Fibroblast of lung (primary cell): ENCODE data around the gene LSAMP. TPM values are rescaled to one million over a fixed set of nuclear protein-coding genes. Genes with fewer than 3 reads are reported as not detected.

Source experiments
- DNase-seq, 2 donors: peaks; one replicate each; pipeline versions ENCODE4 v3.0.0 to v3.0.0-alpha.2; 2010; ENCODE audit warnings: low read depth in 2 of 2
- H2AFZ ChIP-seq: 2 replicates; pipeline ENCODE4 v1.5.1; 2012; ENCODE audit warnings: low read length, control low read depth, inconsistent platforms
- H3K27ac ChIP-seq: 2 replicates; pipeline ENCODE4 v1.5.1; 2011; ENCODE audit warnings: low read length, control low read depth; ENCODE audit not compliant: insufficient read depth
- H3K27me3 ChIP-seq: 2 replicates; pipeline ENCODE4 v1.5.1; 2011; ENCODE audit warnings: mild to moderate bottlenecking, low read length; ENCODE audit not compliant: control insufficient read depth, insufficient read depth
- H3K36me3 ChIP-seq: 2 replicates; pipeline ENCODE4 v1.5.1; 2011; ENCODE audit warnings: low read length; ENCODE audit not compliant: control insufficient read depth, insufficient read depth
- H3K4me1 ChIP-seq: 2 replicates; pipeline ENCODE4 v1.5.1; 2011; ENCODE audit warnings: low read length; ENCODE audit not compliant: control insufficient read depth, insufficient read depth; ENCODE audit errors: extremely low read depth
- H3K4me2 ChIP-seq: 2 replicates; pipeline ENCODE4 v1.5.1; 2011; ENCODE audit warnings: low read length, control low read depth; ENCODE audit not compliant: insufficient read depth; ENCODE audit errors: extremely low read depth
- H3K4me3 ChIP-seq, 4 experiments: fragments of 200-600 bp in 1 of 4; sonication (generic) in 1 of 4; replicated peaks in 1 of 4; 2 replicates each; pipeline ENCODE4 v1.5.1; 2011 to 2016; ENCODE audit warnings: low read length in 4 of 4, low read depth in 3 of 4, mild to moderate bottlenecking in 3 of 4, control low read depth in 2 of 4, inconsistent platforms in 1 of 4, mixed read lengths in 1 of 4; ENCODE audit not compliant: insufficient read depth in 1 of 4; ENCODE audit errors: control extremely low read depth in 1 of 4
- H3K79me2 ChIP-seq: 2 replicates; pipeline ENCODE4 v1.5.1; 2012; ENCODE audit warnings: mild to moderate bottlenecking, low read length, inconsistent platforms; ENCODE audit not compliant: control insufficient read depth, insufficient read depth
- H3K9ac ChIP-seq: 2 replicates; pipeline ENCODE4 v1.5.1; 2011; ENCODE audit warnings: mild to moderate bottlenecking, low read length, control low read depth; ENCODE audit not compliant: insufficient read depth
- H3K9me3 ChIP-seq: 2 replicates; pipeline ENCODE4 v1.5.1; 2012; ENCODE audit warnings: low read depth, low read length; ENCODE audit not compliant: control insufficient read depth, insufficient read depth
- H4K20me1 ChIP-seq: 2 replicates; pipeline ENCODE4 v1.5.1; 2011; ENCODE audit warnings: low read length; ENCODE audit not compliant: control insufficient read depth, insufficient read depth; ENCODE audit errors: extremely low read depth
- CTCF ChIP-seq, 2 donors: IDR thresholded peaks in 1 of 2; conservative IDR thresholded peaks in 1 of 2; 1 replicate in 1 of 2; 2 replicates in 1 of 2; pipeline ENCODE4 v1.5.1; 2011 to 2012; ENCODE audit warnings: low read length in 2 of 2, control low read depth in 1 of 2, inconsistent platforms in 1 of 2, low read depth in 1 of 2, mild to moderate bottlenecking in 1 of 2
- EZH2 ChIP-seq: IDR thresholded peaks from 2 replicates; pipeline ENCODE4 v1.5.1; 2012; ENCODE audit warnings: low read length, control low read depth, mild to moderate bottlenecking; ENCODE audit errors: missing control alignments
- polyA plus RNA-seq, 2 donors: library from polyadenylated mRNA; depleted of rRNA in 1 of 2; stranded (reverse) in 1 of 2; unstranded in 1 of 2; fragments of >200 nt; gene quantifications; 2 replicates each; pipeline ENCODE4 v1.2.1, GENCODE V29; 2011 to 2012; ENCODE audit warnings: missing spikeins in 1 of 2
- total RNA-seq: library from RNA; depleted of rRNA; stranded (reverse); fragments of >200 nt; gene quantifications from 2 replicates; pipeline ENCODE4 v1.2.1, GENCODE V29; 2014

Gene LSAMP
- total and polyA plus RNA-seq, 2 donors (not counting 1 experiment from before 2014, with no cell fraction given), result 4.8 to 5.9 TPM

- H4K20me1 ChIP-seq, result no peaks in the 10 kb centered on the region
- no peak overlapping the region for H2AFZ ChIP-seq
- H3K36me3 ChIP-seq, result no peaks in the 10 kb centered on the region
- no peak for DNase-seq
- no peaks in the 10 kb centered on the region for H3K79me2 ChIP-seq
- H3K27me3 ChIP-seq, result no peaks in the 10 kb centered on the region
- peaks cover 13% of the 10 kb centered on the region for H3K4me1 ChIP-seq
- H3K4me3 ChIP-seq, result no peak overlapping the region
- H3K4me2 ChIP-seq, result no peak overlapping the region
- H3K9ac ChIP-seq, result no peak overlapping the region
- no peak overlapping the region for H3K27ac ChIP-seq
- TF ChIP-seq CTCF (conservative IDR thresholded peaks at IDR 0.05 in 1 of 2, IDR thresholded peaks at IDR 0.05 in 1 of 2; ENCODE audit: low read depth in 1 of 2, low read length in 2 of 2) (no peak), EZH2 (no peak)
- H3K9me3 ChIP-seq, result no peaks in the 10 kb centered on the region
Observed at GRCh38 chr3:115999001-115999585, 446.2 kb downstream of the LSAMP start.

GRCh38 chr3:115996420-115997108 lies 448.7 kb downstream of the LSAMP start:
- Histone ChIP-seq H3K4me2 (no peak overlapping the region), H3K9ac (no peak overlapping the region), H2AFZ (no peak overlapping the region), H3K4me1 (peaks cover 12% of the 10 kb centered on the region), H3K9me3 (no peaks in the 10 kb centered on the region), H3K36me3 (no peaks in the 10 kb centered on the region), H3K4me3 (no peak overlapping the region), H3K27ac (no peak overlapping the region), H3K79me2 (no peaks in the 10 kb centered on the region), H4K20me1 (no peaks in the 10 kb centered on the region), H3K27me3 (no peaks in the 10 kb centered on the region)
- DNase-seq, result peak in 1 of 2 donors; percentile 83
- TF ChIP-seq EZH2 (no peak), CTCF (conservative IDR thresholded peaks at IDR 0.05 in 1 of 2, IDR thresholded peaks at IDR 0.05 in 1 of 2; ENCODE audit: low read depth in 1 of 2, low read length in 2 of 2) (no peak)

- no peak overlapping the region for H2AFZ ChIP-seq
- no peaks in the 10 kb centered on the region for H3K79me2 ChIP-seq
- H3K27me3 ChIP-seq, result no peaks in the 10 kb centered on the region
- H3K9me3 ChIP-seq, result no peaks in the 10 kb centered on the region
- no peak for DNase-seq
- H4K20me1 ChIP-seq, result no peaks in the 10 kb centered on the region
- no peak overlapping the region for H3K4me2 ChIP-seq
- no peak overlapping the region for H3K27ac ChIP-seq
- no peak overlapping the region for H3K9ac ChIP-seq
- H3K36me3 ChIP-seq, result no peaks in the 10 kb centered on the region
- no peak overlapping the region for H3K4me3 ChIP-seq
- no peak for TF ChIP-seq EZH2
- TF ChIP-seq CTCF (conservative IDR thresholded peaks at IDR 0.05 in 1 of 2, IDR thresholded peaks at IDR 0.05 in 1 of 2; ENCODE audit: low read depth in 1 of 2, low read length in 2 of 2), result no peak
- H3K4me1 ChIP-seq, result no peaks in the 10 kb centered on the region
Observed at GRCh38 chr3:115990669-115991068, 454.6 kb downstream of the LSAMP start.
